Activated CD4-positive, alpha-beta T cell treated with anti-CD3 and anti-CD28 coated beads for 24 hours (primary cell): ENCODE data around the gene PDE4A.

ENCODE experiments used
- DNase-seq, 2 donors: peaks; one replicate each; pipeline ENCODE4 v3.0.0-alpha.2; 2020; ENCODE audit warnings: low read depth in 2 of 2

Gene PDE4A

GRCh38 chr19:10510301-10510802 is 90.0 kb downstream of the PDE4A start:
- peak; percentile 35 to 50 for DNase-seq

GRCh38 chr19:10513223-10513622 is 92.9 kb downstream of the PDE4A start:
- no peak for DNase-seq

- no peak for DNase-seq
Measured at GRCh38 chr19:10514211-10515145, 94.1 kb downstream of the PDE4A start.

- DNase-seq, result no peak
Measured at GRCh38 chr19:10516064-10516385, 95.7 kb downstream of the PDE4A start.

DNA sequence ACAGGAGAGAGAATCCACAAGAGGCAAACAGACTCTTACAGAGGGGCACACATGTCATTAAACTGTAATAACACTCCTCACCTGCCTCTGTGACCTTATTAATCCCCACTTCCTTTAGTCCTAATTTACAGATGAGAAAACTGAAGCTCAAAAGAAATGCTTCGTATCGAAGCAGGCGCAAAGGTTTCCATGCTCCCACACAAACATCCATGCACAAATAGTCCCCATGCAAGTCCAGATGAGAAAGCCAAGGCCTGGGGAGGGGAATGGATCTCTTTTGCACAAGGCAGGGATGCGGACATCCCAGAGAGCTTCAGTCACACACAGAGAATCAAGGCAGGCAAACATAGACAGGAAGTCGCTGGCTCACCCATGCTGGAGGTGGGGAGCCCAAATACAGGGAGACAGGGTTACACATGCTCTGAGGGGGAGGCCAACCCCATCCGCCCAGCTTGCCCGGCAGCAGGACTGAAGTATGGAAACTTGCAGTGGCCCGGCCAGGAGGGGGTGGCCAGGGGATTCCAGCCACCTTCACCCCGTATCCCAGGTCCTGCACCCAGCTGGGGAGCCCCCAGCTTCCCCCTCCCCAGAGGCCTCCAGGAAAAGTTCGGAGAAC is 96.4 kb downstream of the PDE4A start:
- DNase-seq, result no peak

GRCh38 chr19:10517361-10517759 is 97.0 kb downstream of the PDE4A start, which contains the start of gene S1PR5:
S1PR5 (minus strand) TSS chr19:10517447; CDS start chr19:10515011, 2,436 bp downstream.
- DNase-seq, result no peak

GRCh38 chr19:10517760-10518443 is 97.6 kb downstream of the PDE4A start:
- DNase-seq, result no peak

GRCh38 chr19:10518444-10519361 is 98.4 kb downstream of the PDE4A start:
- no peak for DNase-seq
